Activated CD4-positive, alpha-beta T cell treated with anti-CD3 and anti-CD28 coated beads for 4 hours (primary cell): Measurements from ENCODE around the gene IQGAP3.

ENCODE experiments used
- DNase-seq, 2 donors: peaks; one replicate each; pipeline ENCODE4 v3.0.0-alpha.2; 2020

IQGAP3 gene

GRCh38 chr1:156508955-156509234, 63.5 kb downstream of the IQGAP3 start:
- no peak for DNase-seq

GRCh38 chr1:156508205-156508954, 64.0 kb downstream of the IQGAP3 start:
- no peak for DNase-seq

- DNase-seq, result no peak
Measured at GRCh38 chr1:156506450-156506849, 65.9 kb downstream of the IQGAP3 start.

- no peak for DNase-seq
Measured at GRCh38 chr1:156505679-156506298, 66.6 kb downstream of the IQGAP3 start.

- DNase-seq, result peak; percentile 99
Measured at GRCh38 chr1:156504821-156505678, 67.3 kb downstream of the IQGAP3 start.

- DNase-seq, result no peak
Measured at GRCh38 chr1:156504438-156504813, 67.9 kb downstream of the IQGAP3 start.

- no peak for DNase-seq
Measured at GRCh38 chr1:156503698-156504437, 68.5 kb downstream of the IQGAP3 start.

- no peak for DNase-seq
Measured at GRCh38 chr1:156502894-156503697, 69.3 kb downstream of the IQGAP3 start.

GRCh38 chr1:156502391-156502893, 69.9 kb downstream of the IQGAP3 start:
- no peak for DNase-seq

- peak; percentile 91 to 94 for DNase-seq
Measured at GRCh38 chr1:156500793-156501506, 71.4 kb downstream of the IQGAP3 start.

- DNase-seq, result no peak
Measured at GRCh38 chr1:156500543-156500792, 71.9 kb downstream of the IQGAP3 start, which contains the start of gene MEF2D. TSS of gene MEF2D (minus strand) at chr1:156500775. CDS start at chr1:156483292, 17,483 bp downstream.

GRCh38 chr1:156499842-156500542, 72.4 kb downstream of the IQGAP3 start:
- DNase-seq, result peak; percentile 43 to 48

- no peak for DNase-seq
Measured at GRCh38 chr1:156499194-156499841, 73.0 kb downstream of the IQGAP3 start.

- DNase-seq, result no peak
Measured at GRCh38 chr1:156498432-156499193, 73.8 kb downstream of the IQGAP3 start.

GRCh38 chr1:156497743-156498431, 74.5 kb downstream of the IQGAP3 start:
- DNase-seq, result no peak

- no peak for DNase-seq
Measured at GRCh38 chr1:156497078-156497742, 75.2 kb downstream of the IQGAP3 start.

GRCh38 chr1:156496211-156496761, 76.1 kb downstream of the IQGAP3 start:
- DNase-seq, result no peak
